ENCODE results near the gene NPEPPS.

- no peak for TF ChIP-seq POLR2A (IDR thresholded peaks at IDR 0.05; ENCODE audit: borderline replicate concordance, extremely low read depth, insufficient read depth, insufficient read length)
- peak; percentile 21; the same call in 1 of the 2 replicates for TF ChIP-seq SP1 (IDR thresholded peaks at IDR 0.05; ENCODE audit: low read depth)
- no peak for TF ChIP-seq ZFX (IDR thresholded peaks at IDR 0.05)
- TF ChIP-seq POLR2AphosphoS5 (IDR thresholded peaks at IDR 0.05; ENCODE audit: low read depth, low read length) = no peak
Observed at GRCh38 chr17:47618410-47618809, 87.5 kb downstream of the NPEPPS start.

Data from HCT116 (cell line).